ENCODE data around the gene PRR7.

PRR7 gene

DNA sequence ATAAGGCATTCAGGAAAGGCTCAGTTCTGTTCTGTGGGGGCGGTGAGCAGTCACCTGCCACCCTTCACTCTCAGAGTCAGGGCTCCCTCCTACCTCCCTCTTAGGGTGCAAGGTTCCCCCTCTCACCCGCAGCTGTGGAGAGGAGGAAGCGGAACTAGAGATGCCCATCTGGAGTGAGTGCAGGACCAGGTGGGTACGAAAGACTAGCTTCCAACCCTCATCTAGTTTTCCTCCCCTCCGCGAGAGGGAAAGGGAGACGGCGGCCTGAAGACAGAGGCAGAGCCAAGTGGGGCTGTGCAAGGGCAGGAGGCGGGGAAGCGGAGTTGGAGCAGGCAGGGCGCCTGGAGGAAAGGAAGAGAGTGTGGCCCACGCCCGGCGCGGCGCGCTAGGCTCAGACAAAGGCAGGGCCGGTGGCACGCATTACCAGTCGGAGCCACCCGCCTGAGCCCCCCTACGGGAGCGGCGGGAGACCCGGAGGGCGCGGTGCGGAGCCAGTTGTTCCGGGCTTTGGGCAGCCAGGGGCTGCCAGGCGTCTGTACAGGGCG, 7.3 kb downstream of the PRR7 start:
- peak; percentile 75 for DNase-seq

DNA sequence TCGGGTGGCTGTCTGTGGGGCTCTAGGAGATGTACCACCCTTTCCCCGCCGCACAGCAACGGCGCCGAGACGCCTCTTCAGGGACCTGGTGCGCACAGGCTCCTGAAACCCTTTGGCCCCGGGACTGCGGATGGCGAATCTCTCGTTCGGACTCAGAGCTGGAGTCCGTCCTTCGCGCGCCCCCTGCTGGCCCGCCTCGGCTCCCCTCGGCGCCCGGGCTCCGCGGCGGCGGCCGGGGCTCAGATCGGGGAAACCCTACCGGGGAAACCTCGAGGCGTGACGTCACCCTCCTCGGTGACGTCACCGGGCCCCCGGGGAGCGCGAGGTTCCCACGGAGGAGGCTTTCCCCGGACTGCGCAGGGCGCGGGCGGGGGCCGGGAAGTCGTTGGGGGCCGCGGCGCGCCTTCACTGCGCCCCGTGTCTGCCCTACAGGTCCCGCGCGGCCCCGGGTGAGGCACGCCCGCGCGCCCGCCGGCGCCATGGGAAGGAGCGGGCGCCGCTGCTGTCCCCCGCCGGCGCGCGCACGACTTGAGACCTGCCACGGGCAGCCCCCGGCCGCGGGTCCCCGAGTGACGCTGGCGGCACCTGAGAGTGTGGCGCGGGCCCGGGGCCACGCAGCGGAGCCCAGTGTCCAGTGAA, 7.9 kb downstream of the PRR7 start:
- peak; percentile 94 for DNase-seq

DNA sequence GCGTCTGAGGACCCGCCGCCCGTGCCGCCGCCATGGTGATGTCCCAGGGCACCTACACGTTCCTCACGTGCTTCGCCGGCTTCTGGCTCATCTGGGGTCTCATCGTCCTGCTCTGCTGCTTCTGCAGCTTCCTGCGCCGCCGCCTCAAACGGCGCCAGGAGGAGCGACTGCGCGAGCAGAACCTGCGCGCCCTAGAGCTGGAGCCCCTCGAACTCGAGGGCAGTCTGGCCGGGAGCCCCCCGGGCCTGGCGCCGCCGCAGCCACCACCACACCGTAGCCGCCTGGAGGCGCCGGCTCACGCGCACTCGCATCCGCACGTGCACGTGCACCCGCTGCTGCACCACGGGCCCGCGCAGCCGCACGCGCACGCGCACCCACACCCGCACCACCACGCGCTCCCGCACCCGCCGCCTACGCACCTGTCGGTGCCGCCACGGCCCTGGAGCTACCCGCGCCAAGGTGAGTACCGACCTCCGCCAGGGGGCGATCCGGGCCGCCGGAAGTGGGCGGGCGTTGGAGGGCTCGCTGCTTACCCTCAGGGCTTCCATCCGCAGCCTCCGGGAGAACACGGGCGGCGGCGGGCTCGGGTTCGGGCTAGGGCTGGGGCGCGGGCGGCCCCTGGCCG, 8.5 kb downstream of the PRR7 start:
- DNase-seq: peak; percentile 88

DNA sequence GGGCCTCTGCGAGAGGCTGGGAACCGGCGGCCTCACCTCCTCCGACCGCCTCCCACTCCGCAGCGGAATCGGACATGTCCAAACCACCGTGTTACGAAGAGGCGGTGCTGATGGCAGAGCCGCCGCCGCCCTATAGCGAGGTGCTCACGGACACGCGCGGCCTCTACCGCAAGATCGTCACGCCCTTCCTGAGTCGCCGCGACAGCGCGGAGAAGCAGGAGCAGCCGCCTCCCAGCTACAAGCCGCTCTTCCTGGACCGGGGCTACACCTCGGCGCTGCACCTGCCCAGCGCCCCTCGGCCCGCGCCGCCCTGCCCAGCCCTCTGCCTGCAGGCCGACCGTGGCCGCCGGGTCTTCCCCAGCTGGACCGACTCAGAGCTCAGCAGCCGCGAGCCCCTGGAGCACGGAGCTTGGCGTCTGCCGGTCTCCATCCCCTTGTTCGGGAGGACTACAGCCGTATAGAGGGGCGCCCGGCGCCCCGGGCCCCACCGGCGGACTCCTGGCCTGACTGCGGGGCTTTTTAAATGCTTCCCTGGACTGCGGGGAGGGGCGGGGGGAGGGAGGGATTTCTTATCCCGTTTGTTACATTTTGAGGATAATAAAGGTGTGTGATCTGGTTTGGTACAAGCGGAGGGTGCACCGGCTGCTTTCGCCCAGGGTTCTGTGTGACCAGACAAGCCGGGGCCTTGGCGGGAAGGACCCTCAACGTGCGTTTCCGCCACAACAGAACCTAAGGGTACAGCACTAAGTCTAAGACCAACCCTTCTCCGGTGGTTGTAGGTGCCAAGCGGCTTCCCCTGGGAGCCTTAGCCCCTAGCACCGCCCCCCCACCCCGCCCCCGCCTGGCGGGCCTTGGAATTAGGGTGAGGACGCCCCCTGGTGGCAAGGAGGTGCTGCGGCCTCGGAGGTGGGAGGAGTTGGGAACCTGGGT, 9.3 kb downstream of the PRR7 start:
- peak; percentile 93 for DNase-seq

DNA sequence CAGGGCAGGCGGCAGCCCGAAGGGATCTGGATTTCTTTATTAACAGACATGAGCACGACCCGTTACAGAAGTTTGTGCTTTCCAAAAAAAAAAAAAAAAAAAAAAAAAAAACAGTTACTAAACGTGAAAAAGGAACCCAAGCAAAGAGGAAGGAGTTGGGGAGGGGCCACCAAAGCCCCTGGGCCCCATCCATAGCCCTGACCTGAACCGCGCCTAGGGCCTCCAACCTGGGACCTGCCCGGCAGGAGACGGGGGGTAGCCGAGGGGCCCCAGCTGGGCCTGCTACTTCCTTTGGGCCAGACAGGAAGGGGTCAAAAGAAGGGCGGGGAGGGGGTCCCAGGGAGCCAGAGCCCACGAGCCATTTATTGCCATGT, 10.0 kb downstream of the PRR7 start:
- DNase-seq: no peak

DNA sequence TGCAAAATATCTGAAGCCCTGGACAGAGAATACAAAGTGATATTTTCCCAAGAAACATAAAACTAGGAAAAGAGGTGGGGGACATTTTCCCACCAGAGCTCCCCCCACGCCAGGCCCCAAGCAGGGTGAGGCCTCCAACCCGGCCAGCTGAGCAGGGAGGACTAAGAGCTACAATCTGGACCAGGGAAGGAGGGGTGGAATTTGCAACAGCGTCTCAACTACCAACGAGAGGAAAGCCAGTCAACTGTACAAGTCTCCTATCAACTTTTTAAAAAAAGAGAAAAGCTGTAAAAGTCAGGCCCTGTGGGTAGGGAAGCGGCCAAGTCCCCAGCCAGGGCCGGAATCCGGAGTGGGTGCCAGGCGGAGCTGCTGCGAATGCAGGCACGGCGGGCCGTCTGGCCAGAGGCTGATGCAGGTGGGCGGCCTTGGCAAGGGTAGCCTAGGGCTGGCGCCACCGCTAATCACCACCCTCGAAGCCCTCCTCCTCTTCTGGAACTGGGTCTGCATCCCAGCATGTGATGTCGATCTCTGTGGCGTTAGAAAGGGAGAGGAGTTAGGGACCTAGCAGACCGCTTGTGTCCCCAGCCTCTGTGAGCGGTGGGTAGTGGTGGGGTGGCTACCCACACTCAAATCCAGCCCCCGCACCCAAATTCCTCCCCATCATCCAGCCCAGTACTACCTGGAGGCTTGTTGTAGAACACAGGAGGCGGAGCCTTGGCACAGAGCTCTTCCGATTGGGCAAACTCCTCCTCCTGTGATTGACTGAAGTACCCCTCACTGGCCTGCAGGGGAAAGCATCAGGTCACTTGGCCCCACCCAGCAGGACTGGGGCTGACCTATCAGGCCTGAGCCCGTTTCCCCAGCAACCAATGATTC, 10.6 kb downstream of the PRR7 start:
- peak; percentile 93 for DNase-seq

DNA sequence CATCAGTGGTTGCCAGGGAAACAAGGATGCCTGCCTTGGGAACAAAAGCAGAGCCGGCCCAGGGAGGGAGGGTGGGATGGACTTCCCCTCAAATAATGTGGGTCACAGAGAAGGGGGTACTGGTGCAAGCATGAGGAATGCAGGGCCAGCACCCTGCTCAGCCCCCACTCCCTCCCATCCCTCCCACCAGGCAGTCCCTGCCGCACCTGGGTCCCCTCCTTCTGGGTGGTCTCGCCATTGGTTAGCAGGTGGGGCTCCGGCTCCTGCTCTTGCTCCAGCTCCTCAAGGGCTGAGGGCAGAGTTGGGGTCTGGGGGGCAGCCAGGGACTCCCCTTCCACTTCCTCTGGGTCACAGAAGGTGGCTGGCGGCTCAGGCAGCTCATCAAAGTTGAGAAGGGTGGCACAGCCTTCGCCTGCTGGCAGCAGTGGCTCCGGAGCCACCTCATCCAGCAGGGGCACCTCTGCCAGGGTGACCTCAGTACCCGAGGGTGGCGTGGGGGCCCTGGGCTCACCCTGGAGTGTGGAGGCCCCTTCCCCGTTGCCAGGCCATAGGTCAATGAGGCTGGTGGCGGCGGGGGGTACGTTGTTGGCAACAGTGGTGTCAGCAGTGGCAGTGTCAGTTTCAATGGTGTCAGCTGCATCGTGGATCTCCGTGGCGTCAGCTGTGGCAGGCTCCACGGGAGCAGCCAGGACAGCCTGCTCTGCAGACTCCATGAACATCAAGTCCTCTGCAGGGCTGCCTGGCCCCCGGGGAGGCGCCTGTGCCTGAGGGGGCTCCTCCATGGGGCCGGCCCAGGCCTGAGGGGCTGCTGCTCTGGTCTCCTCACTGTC, 11.5 kb downstream of the PRR7 start:
- peak; percentile 49 for DNase-seq

DNA sequence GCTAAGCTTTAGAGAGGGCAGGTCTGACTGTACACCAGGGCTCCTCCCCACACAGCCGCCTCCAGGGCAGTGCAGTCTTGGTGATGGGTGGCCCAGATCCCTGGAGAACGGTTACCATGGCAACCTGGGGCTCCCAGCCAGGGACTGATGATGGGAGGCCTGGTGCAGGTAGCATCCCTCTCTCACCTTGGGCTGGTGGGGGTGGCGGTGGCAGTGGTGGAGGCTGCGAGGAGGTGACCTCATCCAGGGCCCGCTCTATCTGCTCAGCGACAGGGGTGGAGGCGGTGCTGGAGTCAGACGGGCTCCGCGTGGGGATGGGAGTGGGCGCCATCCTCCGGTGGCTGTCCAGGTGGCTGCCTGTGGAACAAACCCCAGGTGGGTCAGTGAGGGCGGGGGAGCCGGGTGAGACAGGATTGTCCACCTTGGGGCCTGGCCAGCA, 12.3 kb downstream of the PRR7 start:
- peak; percentile 46 for DNase-seq

DNA sequence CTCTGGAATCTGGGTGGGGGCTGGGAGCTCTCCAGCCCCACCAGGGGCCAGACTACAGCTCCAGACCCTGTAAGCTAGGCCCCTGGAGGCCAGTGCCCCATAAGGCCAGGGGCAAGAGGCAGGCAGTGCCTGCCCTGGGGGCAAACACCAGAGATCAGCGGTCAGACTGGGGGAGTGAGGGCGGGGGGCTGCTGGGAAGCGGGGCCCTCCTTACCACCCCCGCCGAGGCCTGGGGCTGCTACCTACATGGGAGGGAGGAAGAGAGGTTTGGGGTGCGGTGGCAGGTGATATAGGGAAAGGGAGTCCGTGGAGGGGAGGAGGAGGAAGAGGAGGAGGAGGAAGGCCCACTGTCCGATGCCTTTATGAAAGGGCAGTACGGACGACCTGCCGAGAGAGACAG, 12.7 kb downstream of the PRR7 start:
- DNase-seq: peak; percentile 27

DNA sequence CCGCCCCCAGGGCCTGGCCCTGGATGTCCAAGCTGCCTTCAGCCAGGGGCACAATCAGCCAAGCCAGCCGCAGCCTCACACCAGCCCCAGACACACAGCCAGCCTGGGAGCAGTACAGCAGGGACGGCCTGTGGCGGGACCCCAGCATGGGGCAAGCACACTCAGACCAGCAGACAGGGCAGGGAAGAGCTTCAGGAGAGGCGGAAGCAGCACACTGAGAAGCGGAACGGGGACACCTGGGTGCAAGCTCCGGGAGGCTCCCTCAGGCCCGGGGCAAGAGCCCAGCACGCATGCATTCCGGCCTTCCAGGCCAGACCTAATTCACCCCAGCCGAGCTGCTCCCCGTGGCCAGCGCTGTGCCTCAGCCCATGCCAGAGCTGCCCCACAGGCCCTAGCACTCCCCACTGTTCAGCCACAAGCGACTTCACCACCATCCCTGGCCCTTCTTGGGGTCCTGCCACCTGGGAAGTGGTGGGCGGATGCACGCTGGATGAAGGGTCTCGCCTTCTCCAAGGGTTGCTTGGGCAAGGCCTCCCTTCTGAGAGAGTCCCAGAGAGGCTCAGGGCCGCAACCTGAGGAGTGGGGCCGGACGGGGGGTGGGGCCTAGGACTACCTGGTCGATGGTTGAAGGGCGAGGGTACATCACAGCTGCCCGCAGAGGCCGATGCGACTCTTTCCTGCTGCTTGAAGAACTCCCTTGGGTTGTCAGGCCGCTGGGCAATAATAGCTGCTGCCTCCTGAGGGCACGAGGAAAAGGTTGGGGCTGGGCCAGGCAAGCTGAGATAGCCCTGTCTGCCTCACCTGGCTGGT, 13.4 kb downstream of the PRR7 start:
- DNase-seq: peak; percentile 21

DNA sequence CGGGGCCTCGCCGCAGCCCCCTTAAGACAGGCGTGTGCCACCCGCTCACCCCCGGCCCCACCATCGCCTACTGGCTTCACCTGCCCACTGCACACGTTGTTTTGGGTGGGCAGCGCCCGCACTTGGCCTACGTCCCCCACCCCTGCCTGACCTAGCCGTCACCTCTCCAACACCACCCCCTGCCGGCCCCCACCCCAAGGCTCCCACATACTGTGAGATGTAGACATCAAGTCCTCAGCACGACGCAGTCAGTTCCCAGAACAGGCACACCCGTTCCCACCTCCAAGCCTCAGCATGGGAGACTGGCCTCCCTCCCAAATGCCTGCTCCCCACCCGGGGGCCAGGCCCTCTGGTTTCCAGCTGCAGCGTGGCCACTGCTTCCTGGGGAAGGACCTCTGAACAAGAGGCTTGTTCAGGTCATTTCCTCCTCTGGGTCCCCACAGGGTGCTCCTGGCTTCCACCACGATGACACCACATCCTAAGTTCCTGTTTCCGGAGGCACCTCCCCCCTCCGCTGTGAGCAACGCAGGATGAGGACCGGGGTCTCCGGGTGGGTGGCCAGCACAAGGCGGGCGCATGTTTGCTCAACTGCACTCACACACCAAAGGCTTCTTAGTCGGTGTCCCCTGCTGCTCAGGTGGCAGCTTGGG, 15.5 kb downstream of the PRR7 start:
- peak; percentile 53 for DNase-seq

DNA sequence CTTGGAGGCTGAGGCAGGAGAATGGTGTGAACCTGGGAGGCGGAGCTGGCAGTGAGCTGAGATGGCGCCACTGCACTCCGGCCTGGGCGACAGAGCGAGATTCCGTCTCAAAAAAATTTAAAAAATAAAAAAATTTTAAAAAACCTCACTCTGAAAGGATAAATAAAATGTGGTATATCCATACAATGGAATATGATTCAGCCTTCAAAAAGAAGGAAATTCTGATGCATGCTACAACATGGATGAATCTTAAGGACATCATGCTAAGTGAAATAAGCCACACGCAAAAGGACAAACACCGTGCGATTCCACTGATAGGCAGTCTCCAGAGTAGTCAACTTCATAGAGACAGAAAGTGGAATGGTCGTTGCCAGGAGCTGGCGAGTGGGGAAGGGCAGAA, 18.4 kb downstream of the PRR7 start:
- DNase-seq: no peak

DNA sequence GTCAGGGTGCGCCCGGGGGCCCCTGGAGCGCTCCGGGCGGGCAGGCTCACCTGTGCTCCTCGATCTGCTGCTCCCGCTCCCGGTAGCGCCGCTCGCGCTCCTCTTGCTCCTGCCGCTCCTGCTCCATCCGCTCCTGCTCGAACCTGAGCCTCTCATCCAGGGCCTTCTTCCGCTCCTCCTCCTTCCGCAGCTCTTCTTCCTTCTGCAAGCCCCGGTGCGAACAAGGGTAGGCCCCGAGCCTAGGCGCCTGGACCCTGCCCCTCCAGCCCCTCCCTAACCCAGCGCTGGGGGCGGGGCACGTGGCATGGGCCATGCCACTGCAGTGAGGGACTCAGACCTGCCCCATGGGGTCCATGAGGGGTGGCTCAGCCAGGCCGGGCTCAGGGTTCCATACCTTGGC, 20.2 kb downstream of the PRR7 start:
- DNase-seq: no peak

DNA sequence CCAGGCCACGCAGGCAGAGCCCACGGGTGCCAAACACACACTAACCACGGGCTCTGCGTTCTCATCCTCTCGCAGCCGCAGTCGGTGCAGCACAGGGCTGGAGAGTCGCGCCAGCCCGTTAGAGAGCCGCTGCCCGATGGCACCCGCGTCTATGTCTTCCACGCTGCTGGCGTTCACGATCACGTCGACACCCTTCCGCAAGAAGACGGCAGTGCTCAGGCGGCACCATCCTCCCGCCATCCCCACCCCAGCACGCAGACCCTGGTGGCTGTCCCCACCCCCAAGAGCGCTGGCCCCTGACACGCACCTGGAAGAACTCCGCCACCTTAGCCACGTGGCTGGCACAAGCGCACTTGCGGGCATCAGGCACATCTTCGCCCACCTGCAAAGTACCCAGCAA, 20.8 kb downstream of the PRR7 start:
- no peak for DNase-seq

DNA sequence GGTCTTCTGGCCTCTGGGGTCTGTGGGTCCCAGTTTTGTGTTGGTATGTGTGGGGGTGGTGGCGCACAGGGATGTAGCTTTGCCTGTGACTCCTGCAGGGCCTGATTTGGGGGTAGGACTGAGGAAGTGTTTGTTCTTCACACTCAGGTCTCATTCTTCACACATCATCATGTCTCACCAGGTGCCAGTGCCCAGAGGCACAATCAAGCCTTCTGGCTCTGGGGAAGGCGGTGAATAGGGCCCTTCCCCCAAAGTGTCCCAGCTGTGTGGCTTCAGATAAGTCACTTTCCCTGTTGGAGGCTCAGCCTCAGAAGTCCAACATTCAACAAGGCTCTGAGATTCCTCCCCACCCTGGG, 21.7 kb downstream of the PRR7 start:
- no peak for DNase-seq

DNA sequence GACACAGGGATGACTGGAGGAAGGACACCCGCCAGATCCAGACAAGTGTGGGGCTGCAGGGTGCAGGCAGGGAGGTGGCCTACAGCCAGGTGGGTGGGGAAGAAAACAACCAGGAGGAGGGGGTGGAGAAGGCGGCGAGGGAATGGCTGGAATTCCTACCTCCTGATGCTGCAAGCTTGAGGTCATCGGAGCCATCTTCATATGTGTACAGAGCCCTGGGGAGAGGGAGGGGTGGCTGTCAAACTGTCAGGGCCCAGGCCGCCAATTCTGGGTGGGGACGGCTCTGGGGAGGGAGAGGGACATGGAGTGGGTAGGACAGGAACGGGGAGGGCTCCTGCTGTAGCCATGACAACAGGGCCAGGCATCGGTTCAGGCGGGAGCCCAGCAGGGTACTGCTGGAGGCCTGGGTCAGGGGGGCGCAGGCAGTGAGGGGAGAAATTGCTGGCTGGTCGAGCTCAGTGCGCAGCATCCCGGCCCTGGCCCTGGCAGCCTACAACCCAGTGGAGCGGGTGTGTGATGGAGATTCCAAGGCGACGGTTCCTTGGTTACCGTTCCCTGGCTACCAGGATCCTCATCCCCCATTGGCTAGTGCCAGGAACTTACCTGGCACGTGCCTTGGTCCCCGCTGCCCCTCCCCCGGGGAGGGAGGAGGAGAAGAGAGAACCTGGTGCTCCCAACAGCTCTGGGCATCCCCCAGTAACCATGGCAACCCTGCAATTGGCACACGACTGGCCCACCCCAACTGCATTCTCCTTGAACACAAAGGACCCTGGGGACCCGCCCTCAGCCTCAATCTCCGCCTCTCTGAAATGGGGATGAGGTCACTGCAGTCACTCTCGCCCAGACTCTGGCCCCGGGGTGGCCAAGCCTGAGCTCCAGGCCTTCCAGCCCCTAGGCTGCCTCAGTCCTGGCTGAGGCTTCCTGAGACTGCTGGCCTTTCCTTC, 22.3 kb downstream of the PRR7 start:
- peak; percentile 70 for DNase-seq

DNA sequence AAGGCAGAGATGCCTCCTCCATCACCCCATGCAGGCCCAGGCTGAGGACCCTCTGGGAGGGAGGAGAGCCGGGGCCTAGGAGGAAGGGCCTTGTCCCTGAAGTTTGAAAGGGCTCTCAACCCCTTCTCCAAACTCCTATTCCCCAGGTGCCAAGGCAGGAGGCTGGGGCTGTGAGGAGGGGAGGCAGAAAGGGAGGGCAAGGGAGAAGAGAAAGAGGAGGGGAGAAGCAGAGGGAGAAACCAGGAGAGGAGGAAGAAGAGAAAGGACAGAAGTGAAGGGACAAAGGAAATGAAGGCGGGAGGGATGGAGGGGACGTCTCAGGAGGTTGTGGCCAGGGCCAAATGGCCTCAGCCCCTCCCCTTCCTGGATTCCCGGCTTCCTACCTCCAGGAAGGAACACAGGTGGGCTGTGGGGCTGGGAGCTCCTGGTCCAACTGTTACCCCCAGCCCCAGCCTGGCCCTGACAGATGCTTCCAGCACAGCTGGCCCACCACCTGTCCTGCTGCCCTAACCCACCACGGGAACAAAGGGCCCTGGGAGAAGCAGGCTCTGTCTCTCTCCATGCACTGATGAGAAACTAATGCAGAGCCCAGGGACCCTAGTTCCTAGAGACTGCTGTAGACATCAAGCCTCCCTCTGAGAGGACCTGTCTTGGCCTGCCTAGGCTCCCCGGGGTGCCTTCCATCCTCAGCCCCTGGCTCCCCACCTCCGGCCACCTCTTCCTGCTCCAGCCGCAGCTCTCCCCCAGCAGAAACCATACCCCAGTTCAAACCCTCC, 23.3 kb downstream of the PRR7 start:
- no peak for DNase-seq

Measured in femur (tissue), 1 donor.